GM18502 (cell line): ENCODE results near the gene LDLRAD1.
"Not testable (repeated sequence)": the region's sequence is repeated elsewhere in the genome, so short reads cannot be mapped to it uniquely, and the experiment has no call there.

Source experiments
- ATAC-seq: cut with Tn5 transposase; IDR thresholded peaks from one replicate; pipeline ENCODE4 v1.9.1; 2021; ENCODE audit warnings: mild to moderate bottlenecking; ENCODE audit not compliant: unreplicated experiment, poor library complexity

Gene LDLRAD1

GRCh38 chr1:54018635-54019034 is 649 bp upstream of the LDLRAD1 start:
- ATAC-seq = no peak

GRCh38 chr1:54016343-54017282 is 1.4 kb downstream of the LDLRAD1 start:
- ATAC-seq = no peak

- no peak for ATAC-seq
Measured at GRCh38 chr1:54014009-54014629, 3.9 kb downstream of the LDLRAD1 start.

- ATAC-seq = no peak
Measured at GRCh38 chr1:54013393-54014008, 4.5 kb downstream of the LDLRAD1 start.

GRCh38 chr1:54012863-54013262 is 5.1 kb downstream of the LDLRAD1 start:
- no peak for ATAC-seq

- ATAC-seq = no peak
Measured at GRCh38 chr1:54012008-54012325, 6.0 kb downstream of the LDLRAD1 start.

- no peak for ATAC-seq
Measured at GRCh38 chr1:54011316-54012007, 6.5 kb downstream of the LDLRAD1 start.

- ATAC-seq = no peak
Measured at GRCh38 chr1:54010415-54011117, 7.4 kb downstream of the LDLRAD1 start.

GRCh38 chr1:54009406-54009805 is 8.6 kb downstream of the LDLRAD1 start:
- no peak for ATAC-seq

GRCh38 chr1:54008876-54009275 is 9.1 kb downstream of the LDLRAD1 start:
- ATAC-seq = no peak

GRCh38 chr1:54007613-54008012 is 10.4 kb downstream of the LDLRAD1 start:
- ATAC-seq = no peak

GRCh38 chr1:54006508-54006907 is 11.5 kb downstream of the LDLRAD1 start:
- ATAC-seq = no peak

GRCh38 chr1:54004481-54005049 is 13.4 kb downstream of the LDLRAD1 start:
- ATAC-seq = no peak

- not testable (repeated sequence) for ATAC-seq
Measured at GRCh38 chr1:54003750-54004480, 14.1 kb downstream of the LDLRAD1 start.

GRCh38 chr1:54003249-54003646 is 14.7 kb downstream of the LDLRAD1 start:
- ATAC-seq = no peak

- no peak for ATAC-seq
Measured at GRCh38 chr1:54002544-54003248, 15.3 kb downstream of the LDLRAD1 start.

GRCh38 chr1:54001591-54001990 is 16.4 kb downstream of the LDLRAD1 start:
- no peak for ATAC-seq

GRCh38 chr1:53999920-54000319 is 18.1 kb downstream of the LDLRAD1 start:
- ATAC-seq = no peak

- ATAC-seq = no peak
Measured at GRCh38 chr1:53998223-53998622, 19.8 kb downstream of the LDLRAD1 start.
